Measurements from ENCODE around the gene STK10. TPM values are rescaled to one million over a fixed set of nuclear protein-coding genes. Genes with fewer than 3 reads are reported as not detected.

The STK10 gene
- total and polyA plus RNA-seq, 9 of the 15 experiments (the other 6 are each of a cell fraction or from before 2014, with no cell fraction given) = 0.30 to 6.7 (median 2.4) TPM

GRCh38 chr5:172162323-172162986 is 25.6 kb downstream of the STK10 start:
- Histone ChIP-seq H3K4me3 (no peak overlapping the region), H3K4me1 (replicated peaks in 1 of 2; ENCODE audit: control insufficient read depth in 2 of 2, insufficient read depth in 2 of 2, low read length in 2 of 2) (peaks cover 0 to 7% of the 10 kb centered on the region in 2 experiments; a peak in 2 of 5 replicates), H3K36me3 (ENCODE audit: control insufficient read depth, insufficient read depth, low read length) (no peaks in the 10 kb centered on the region), H3K9me3 (replicated peaks; ENCODE audit: control insufficient read depth, insufficient read depth, low read depth, low read length) (no peaks in the 10 kb centered on the region), H3K4me2 (ENCODE audit: insufficient read depth, low read length) (no peak overlapping the region), H3K27ac (ENCODE audit: extremely low read depth, low read depth, low read length) (no peak overlapping the region), H2AFZ (ENCODE audit: low read depth, low read length) (no peak overlapping the region), H3K9me1 (ENCODE audit: control insufficient read depth, insufficient read depth, low read length) (peaks cover 4% of the 10 kb centered on the region), H3K79me2 (ENCODE audit: control insufficient read depth, insufficient read depth, low read length) (no peaks in the 10 kb centered on the region), H4K20me1 (replicated peaks; ENCODE audit: control insufficient read depth, insufficient read depth, low read length) (no peaks in the 10 kb centered on the region), H3K27me3 (ENCODE audit: control insufficient read depth in 2 of 2, insufficient read depth in 2 of 2, low read length in 2 of 2) (no peaks in the 10 kb centered on the region; a peak in 1 of 5 replicates), H3K9ac (ENCODE audit: insufficient read depth in 1 of 2, low read depth in 2 of 2, low read length in 2 of 2) (no peak overlapping the region; a peak in 1 of 4 replicates)
- in situ Hi-C loops (cut with MboI) = no loop called here
- no peak for DNase-seq (ENCODE audit: extremely low read depth in 1 of 4, low spot score in 3 of 4)
- ATAC-seq = peak; percentile 43; the same call in 2 of the 3 replicates
- no TSS peak for BruUV-seq (replicated peaks)
- CTCF ChIA-PET (ENCODE audit: low intra/inter-chr PET ratio) = no interaction called here
- no peak for FAIRE-seq
- intact Hi-C loops (cut with micrococcal nuclease) = no loop called here
- peak; percentile 12 to 23; a peak in 1 of 4 replicates for TF ChIP-seq RAD21 (CRISPR knock-in tag; conservative IDR thresholded peaks at IDR 0.05 in 1 of 2, IDR thresholded peaks at IDR 0.05 in 1 of 2)
- no peak for TF ChIP-seq NR0B1 (IDR thresholded peaks at IDR 0.05; ENCODE audit: partially characterized antibody)
- TF ChIP-seq RCOR1 (IDR thresholded peaks at IDR 0.05; ENCODE audit: borderline replicate concordance in 1 of 2, low read depth in 2 of 2, low read length in 2 of 2) = 0 out of 4 replicates have a peak, but pooled peaks of 1 of the 2 experiments have one; percentile 38
- 0 out of 6 replicates have a peak, but pooled peaks of 1 of the 3 experiments have one; percentile 14 for TF ChIP-seq CTCF (IDR thresholded peaks at IDR 0.05 in 2 of 3, conservative IDR thresholded peaks at IDR 0.05 in 1 of 3; ENCODE audit: insufficient read depth in 2 of 3, low read depth in 1 of 3, low read length in 3 of 3)
- POLR2A ChIA-PET = interaction anchor here (0.6 to 1.1 kb wide), 4 partner anchors 12 to 566 kb away, joined by 3 to 4 read pairs (median 4); no protein-coding TSS in a partner anchor
- 56% methylated on average over 5 of the region's 5 CpGs for WGBS (ENCODE audit: insufficient coverage, low coverage, missing lambda C conversion rate)
